Kidney (tissue), 14 donors: Measurements from ENCODE around the gene LRRC75A. TPM values are rescaled to one million over a fixed set of nuclear protein-coding genes. Genes with fewer than 3 reads are reported as not detected.

Source experiments
- DNase-seq, 5 donors: peaks; one replicate each; pipeline ENCODE4 v3.0.0-alpha.2; 2013 to 2020
- FAIRE-seq: peaks from 2 replicates; lab custom pipeline; 2012; peaks lifted over from hg19 to GRCh38; lab: Jason Lieb, UNC
- H3K27ac ChIP-seq, 2 donors: one replicate each; pipeline ENCODE4 v1.7.0; 2013; ENCODE audit warnings: low read depth in 2 of 2, low read length in 2 of 2, inconsistent platforms in 1 of 2
- H3K27me3 ChIP-seq: one replicate; pipeline ENCODE4 v1.7.1; 2013; ENCODE audit warnings: low read length, inconsistent platforms; ENCODE audit not compliant: control insufficient read depth, insufficient read depth
- H3K36me3 ChIP-seq, 3 donors: one replicate each; pipeline versions ENCODE4 v1.7.0 to v1.7.1; 2013; ENCODE audit warnings: low read length in 3 of 3, control low read depth in 1 of 3, inconsistent platforms in 1 of 3; ENCODE audit not compliant: insufficient read depth in 3 of 3, control insufficient read depth in 2 of 3
- H3K4me1 ChIP-seq, 3 donors: one replicate each; pipeline versions ENCODE4 v1.7.0 to v1.7.1; 2013; ENCODE audit warnings: low read length in 3 of 3, inconsistent platforms in 1 of 3, low read depth in 1 of 3; ENCODE audit not compliant: control insufficient read depth in 2 of 3, insufficient read depth in 2 of 3
- H3K4me3 ChIP-seq, 3 donors: one replicate each; pipeline versions ENCODE4 v1.7.0 to v1.8.1; 2013; ENCODE audit warnings: low read length in 3 of 3, control low read depth in 1 of 3, inconsistent platforms in 1 of 3
- H3K9ac ChIP-seq, 3 donors: one replicate each; pipeline versions ENCODE4 v1.7.0 to v1.7.1; 2013; ENCODE audit warnings: low read length in 3 of 3, control low read depth in 1 of 3, inconsistent platforms in 1 of 3
- H3K9me3 ChIP-seq, 3 donors: one replicate each; pipeline versions ENCODE4 v1.7.0 to v1.7.1; 2013; ENCODE audit warnings: low read length in 3 of 3, control low read depth in 1 of 3, inconsistent platforms in 1 of 3; ENCODE audit not compliant: control insufficient read depth in 2 of 3, insufficient read depth in 1 of 3
- intact Hi-C: fragments of 100-400 bp; cut with DNase I; formaldehyde crosslinking; loops from one replicate; pipeline ENCODE4 v1.11.1; 2022
- polyA plus RNA-seq: library from polyadenylated mRNA; stranded (reverse); fragments of 350-450 nt; fragmentation: Illumina TruSeq; extraction: RNeasy Lipid Tissue Mini Kit (QIAGEN cat#74804); gene quantifications from one replicate; pipeline ENCODE4 v1.2.3, GENCODE V29; 2014; ENCODE audit warnings: low read depth, low replicate concordance; ENCODE audit not compliant: insufficient read depth
- total RNA-seq: library from RNA; stranded (reverse); fragmentation: NEBNext Ultra II Directional; extraction: Animal tissue kit (Norgen Biotek cat#: 25700); gene quantifications from one replicate; pipeline ENCODE4 v1.2.1, GENCODE V29; 2021
- TF ChIP-seq, protein P1 (sequence below): IDR thresholded peaks from 3 replicates; pipeline ENCODE4 v1.5.1; 2012; ENCODE audit warnings: mild to moderate bottlenecking, moderate library complexity, borderline replicate concordance; ENCODE audit not compliant: insufficient read depth; ENCODE audit errors: extremely low read depth
- donor health status: control.
- donor health status: control.
- donor health status: control.
- donor health status: control.
- donor health status: control.
- donor health status: DM: yes; HTN: yes; CAD: no.
- donor health status: Normal renal cell carcinoma (clear cell type).

LRRC75A gene
- total and polyA plus RNA-seq, 2 donors from 2014 or later, result 2.5 to 2.6 TPM

GRCh38 chr17:16418685-16419068 lies 73.3 kb downstream of the LRRC75A start:
- FAIRE-seq (no peak), DNase-seq (no peak)
- Histone ChIP-seq H3K4me3 (no peak overlapping the region), H3K27me3 (no peaks in the 10 kb centered on the region), H3K27ac (peak overlapping the region in 1 of 2 donors; percentile 4), H3K9ac (no peak overlapping the region), H3K9me3 (no peaks in the 10 kb centered on the region), H3K36me3 (no peaks in the 10 kb centered on the region), H3K4me1 (peaks cover 0 to 6% (median 6%) of the 10 kb centered on the region in 3 donors)
- intact Hi-C loops, result no loop called here
- TF ChIP-seq, protein P1, sequence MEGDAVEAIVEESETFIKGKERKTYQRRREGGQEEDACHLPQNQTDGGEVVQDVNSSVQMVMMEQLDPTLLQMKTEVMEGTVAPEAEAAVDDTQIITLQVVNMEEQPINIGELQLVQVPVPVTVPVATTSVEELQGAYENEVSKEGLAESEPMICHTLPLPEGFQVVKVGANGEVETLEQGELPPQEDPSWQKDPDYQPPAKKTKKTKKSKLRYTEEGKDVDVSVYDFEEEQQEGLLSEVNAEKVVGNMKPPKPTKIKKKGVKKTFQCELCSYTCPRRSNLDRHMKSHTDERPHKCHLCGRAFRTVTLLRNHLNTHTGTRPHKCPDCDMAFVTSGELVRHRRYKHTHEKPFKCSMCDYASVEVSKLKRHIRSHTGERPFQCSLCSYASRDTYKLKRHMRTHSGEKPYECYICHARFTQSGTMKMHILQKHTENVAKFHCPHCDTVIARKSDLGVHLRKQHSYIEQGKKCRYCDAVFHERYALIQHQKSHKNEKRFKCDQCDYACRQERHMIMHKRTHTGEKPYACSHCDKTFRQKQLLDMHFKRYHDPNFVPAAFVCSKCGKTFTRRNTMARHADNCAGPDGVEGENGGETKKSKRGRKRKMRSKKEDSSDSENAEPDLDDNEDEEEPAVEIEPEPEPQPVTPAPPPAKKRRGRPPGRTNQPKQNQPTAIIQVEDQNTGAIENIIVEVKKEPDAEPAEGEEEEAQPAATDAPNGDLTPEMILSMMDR, result no peak

DNA sequence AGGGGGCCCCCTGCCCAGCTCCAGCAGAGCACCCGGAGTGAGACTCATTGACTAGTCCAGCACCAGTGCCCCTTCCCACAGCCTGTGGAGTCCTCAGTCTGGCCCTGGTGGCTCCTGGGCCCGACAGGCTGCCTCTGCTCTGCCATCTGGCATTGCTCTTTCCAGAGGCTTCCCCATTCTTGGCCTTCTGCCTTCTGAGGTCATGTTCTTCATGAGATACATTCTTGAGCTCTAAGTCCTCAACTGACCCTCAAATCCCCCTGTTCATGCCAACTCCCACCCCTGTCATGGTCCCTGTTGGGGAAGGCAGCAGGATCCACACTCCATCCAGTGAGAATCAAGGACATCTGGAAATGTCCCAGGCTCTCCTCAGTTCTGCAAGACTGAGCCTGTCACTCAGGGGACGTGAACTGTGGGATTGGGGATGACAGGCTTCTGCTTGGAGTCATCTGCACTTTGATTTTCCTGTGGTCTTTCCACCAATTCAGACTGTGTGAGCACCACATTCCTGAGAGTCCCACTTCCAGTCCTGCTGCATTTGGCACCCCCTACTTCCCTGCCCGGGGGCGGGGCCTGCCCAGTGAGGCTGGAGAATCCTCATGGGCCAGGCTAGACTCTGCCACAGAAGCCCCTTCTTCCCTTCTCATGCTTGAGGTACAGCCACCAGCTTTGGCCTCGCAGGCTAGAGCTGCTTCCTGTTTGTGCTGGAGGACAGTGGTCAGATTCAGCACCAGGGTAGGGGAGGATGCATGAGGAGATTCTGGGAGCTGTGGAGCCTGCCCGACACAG lies 73.9 kb downstream of the LRRC75A start:
- Histone ChIP-seq H3K4me1 (peaks cover 0 to 6% (median 6%) of the 10 kb centered on the region in 3 donors), H3K27ac (no peak overlapping the region), H3K4me3 (no peak overlapping the region), H3K36me3 (no peaks in the 10 kb centered on the region), H3K9me3 (no peaks in the 10 kb centered on the region), H3K27me3 (no peaks in the 10 kb centered on the region), H3K9ac (no peak overlapping the region)
- FAIRE-seq (no peak), DNase-seq (no peak)
- TF ChIP-seq, protein P1, result no peak
- intact Hi-C loops, result no loop called here

- Histone ChIP-seq H3K9ac (no peak overlapping the region), H3K4me3 (no peak overlapping the region), H3K9me3 (no peaks in the 10 kb centered on the region), H3K27me3 (no peaks in the 10 kb centered on the region), H3K27ac (no peak overlapping the region), H3K4me1 (peaks cover 0 to 6% (median 6%) of the 10 kb centered on the region in 3 donors), H3K36me3 (no peaks in the 10 kb centered on the region)
- DNase-seq (no peak), FAIRE-seq (no peak)
- intact Hi-C loops, result no loop called here
- TF ChIP-seq, protein P1, result no peak
Measured at GRCh38 chr17:16417399-16417798, 74.6 kb downstream of the LRRC75A start.
